Measurements from ENCODE around the gene LRRC49. TPM values are rescaled to one million over a fixed set of nuclear protein-coding genes. Genes with fewer than 3 reads are reported as not detected.

Gene LRRC49
- total and polyA plus RNA-seq, 10 of the 15 experiments (the other 5 are each of a cell fraction or from before 2014, with no cell fraction given): 1.4 to 3.7 (median 2.9) TPM

DNA sequence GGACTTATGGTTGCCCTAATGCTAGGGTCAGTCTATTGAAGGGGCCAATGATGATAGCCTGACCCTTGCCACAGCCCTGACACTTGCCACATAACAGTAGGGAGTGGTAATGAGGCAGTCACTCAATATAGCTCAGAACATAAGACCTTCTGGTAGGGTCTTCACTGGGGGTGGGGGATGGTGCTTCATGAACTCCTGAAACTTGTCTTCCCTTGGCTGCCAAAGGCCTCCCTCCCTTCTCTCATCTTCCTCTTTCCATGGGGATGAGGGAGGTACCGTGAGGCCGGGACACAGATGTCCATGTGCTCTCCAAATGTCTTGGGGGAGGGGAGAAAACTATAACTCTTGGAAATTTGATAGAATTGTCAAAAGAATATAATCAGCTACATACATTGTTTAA, 201.5 kb downstream of the LRRC49 start:
- Histone ChIP-seq H3K27ac (ENCODE audit: control insufficient read depth, insufficient read depth) (no peak overlapping the region), H3K79me2 (ENCODE audit: control insufficient read depth, insufficient read depth, low read length) (no peaks in the 10 kb centered on the region), H3K4me3 (no peak overlapping the region), H4K20me1 (ENCODE audit: control insufficient read depth, insufficient read depth) (no peaks in the 10 kb centered on the region), H3K9ac (ENCODE audit: control insufficient read depth, insufficient read depth, low read length) (no peak overlapping the region), H3K27me3 (replicated peaks in 1 of 2; ENCODE audit: control insufficient read depth in 2 of 2, insufficient read depth in 2 of 2, low read length in 1 of 2) (no peaks in the 10 kb centered on the region), H3K9me3 (replicated peaks; ENCODE audit: control insufficient read depth, insufficient read depth, low read length) (no peaks in the 10 kb centered on the region; the same call in 2 of the 3 replicates), H3K4me1 (ENCODE audit: control insufficient read depth, insufficient read depth, low read length) (no peaks in the 10 kb centered on the region), H2AFZ (ENCODE audit: control insufficient read depth, low read depth, low read length) (no peak overlapping the region), H3K4me2 (ENCODE audit: control insufficient read depth, insufficient read depth) (no peak overlapping the region), H3K36me3 (ENCODE audit: control insufficient read depth in 2 of 2, insufficient read depth in 2 of 2, low read length in 1 of 2) (no peaks in the 10 kb centered on the region)
- no TSS peak for BruUV-seq (replicated peaks)
- TF ChIP-seq KLF5 (IDR thresholded peaks at IDR 0.05; ENCODE audit: partially characterized antibody) (no peak), CBX3 (IDR thresholded peaks at IDR 0.05; ENCODE audit: borderline replicate concordance, low read depth) (no peak)
- ChIA-PET POLR2A (no interaction called here), RAD21 (ENCODE audit: unreplicated experiment) (no interaction called here), CTCF (no interaction called here), SMC1A (ENCODE audit: uncharacterized antibody, unreplicated experiment) (interaction anchor here (0.6 kb wide), 1 partner anchor 201 kb away, joined by 3 read pairs; no protein-coding TSS in a partner anchor)
- 90% methylated on average over 2 of the region's 2 CpGs for WGBS (ENCODE audit: insufficient coverage, insufficient replicate concordance, low lambda C conversion rate, missing lambda C conversion rate)
- ATAC-seq (no peak), FAIRE-seq (no peak), DNase-seq (ENCODE audit: low read depth, low spot score) (no peak)
- intact Hi-C loops (cut with micrococcal nuclease; ENCODE audit: unreplicated experiment) (no loop called here), in situ Hi-C loops (cut with MboI) (no loop called here)

DNA sequence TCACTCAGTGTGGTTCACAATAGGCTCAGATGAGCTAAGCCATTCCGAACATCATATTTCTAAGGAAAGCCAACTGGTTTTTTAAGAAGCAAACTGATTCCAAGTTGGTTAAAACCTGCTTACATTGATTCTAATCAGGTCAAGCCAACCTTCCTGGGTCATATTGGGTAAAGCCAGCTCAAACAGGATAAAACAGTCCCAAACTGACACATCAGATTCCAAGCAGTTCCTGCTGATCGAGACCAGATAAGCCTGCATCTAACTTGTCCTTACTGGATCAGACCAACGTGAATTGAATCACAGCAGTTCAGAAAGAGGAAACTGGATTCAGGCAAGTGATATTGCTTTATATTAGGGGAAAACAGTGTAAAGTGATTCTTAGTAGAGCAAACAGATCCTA, 204.1 kb downstream of the LRRC49 start:
- H3K9me3 ChIP-seq (replicated peaks; ENCODE audit: control insufficient read depth, insufficient read depth, low read length): no peaks in the 10 kb centered on the region; the same call in 2 of the 3 replicates
- no peaks in the 10 kb centered on the region for H3K36me3 ChIP-seq (ENCODE audit: control insufficient read depth in 2 of 2, insufficient read depth in 2 of 2, low read length in 1 of 2)
- no peak overlapping the region for H3K4me2 ChIP-seq (ENCODE audit: control insufficient read depth, insufficient read depth)
- no peaks in the 10 kb centered on the region for H3K79me2 ChIP-seq (ENCODE audit: control insufficient read depth, insufficient read depth, low read length)
- H3K27ac ChIP-seq (ENCODE audit: control insufficient read depth, insufficient read depth): no peak overlapping the region
- H2AFZ ChIP-seq (ENCODE audit: control insufficient read depth, low read depth, low read length): no peak overlapping the region
- TF ChIP-seq NFYA (IDR thresholded peaks at IDR 0.05; ENCODE audit: borderline replicate concordance, low read depth, low read length): no peak
- TF ChIP-seq PKNOX1 (IDR thresholded peaks at IDR 0.05): no peak
- TF ChIP-seq USF2 (IDR thresholded peaks at IDR 0.05; ENCODE audit: borderline replicate concordance, low read depth, low read length): no peak
- TF ChIP-seq BMI1 (IDR thresholded peaks at IDR 0.05; ENCODE audit: borderline replicate concordance): no peak
- TF ChIP-seq, protein P1, sequence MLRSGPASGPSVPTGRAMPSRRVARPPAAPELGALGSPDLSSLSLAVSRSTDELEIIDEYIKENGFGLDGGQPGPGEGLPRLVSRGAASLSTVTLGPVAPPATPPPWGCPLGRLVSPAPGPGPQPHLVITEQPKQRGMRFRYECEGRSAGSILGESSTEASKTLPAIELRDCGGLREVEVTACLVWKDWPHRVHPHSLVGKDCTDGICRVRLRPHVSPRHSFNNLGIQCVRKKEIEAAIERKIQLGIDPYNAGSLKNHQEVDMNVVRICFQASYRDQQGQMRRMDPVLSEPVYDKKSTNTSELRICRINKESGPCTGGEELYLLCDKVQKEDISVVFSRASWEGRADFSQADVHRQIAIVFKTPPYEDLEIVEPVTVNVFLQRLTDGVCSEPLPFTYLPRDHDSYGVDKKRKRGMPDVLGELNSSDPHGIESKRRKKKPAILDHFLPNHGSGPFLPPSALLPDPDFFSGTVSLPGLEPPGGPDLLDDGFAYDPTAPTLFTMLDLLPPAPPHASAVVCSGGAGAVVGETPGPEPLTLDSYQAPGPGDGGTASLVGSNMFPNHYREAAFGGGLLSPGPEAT (IDR thresholded peaks at IDR 0.05; ENCODE audit: low read depth): no peak
- TF ChIP-seq CBFB (IDR thresholded peaks at IDR 0.05; ENCODE audit: low read depth): no peak
- no peak for TF ChIP-seq ESRRA (IDR thresholded peaks at IDR 0.05; ENCODE audit: low read length)
- in situ Hi-C loops (cut with MboI) (no loop called here), intact Hi-C loops (cut with micrococcal nuclease; ENCODE audit: unreplicated experiment) (no loop called here)
- CTCF ChIA-PET: no interaction called here
- H4K20me1 ChIP-seq (ENCODE audit: control insufficient read depth, insufficient read depth): no peaks in the 10 kb centered on the region
- RAD21 ChIA-PET (ENCODE audit: unreplicated experiment): no interaction called here
- no peak overlapping the region for H3K4me3 ChIP-seq
- H3K9ac ChIP-seq (ENCODE audit: control insufficient read depth, insufficient read depth, low read length): no peak overlapping the region
- no TSS peak for BruUV-seq (replicated peaks)
- H3K27me3 ChIP-seq (replicated peaks in 1 of 2; ENCODE audit: control insufficient read depth in 2 of 2, insufficient read depth in 2 of 2, low read length in 1 of 2): no peaks in the 10 kb centered on the region
- whole genome bisulfite sequencing (ENCODE audit: insufficient coverage, insufficient replicate concordance, low lambda C conversion rate, missing lambda C conversion rate): 57% methylated on average over 3 of the region's 3 CpGs
- FAIRE-seq (no peak), DNase-seq (ENCODE audit: low read depth, low spot score) (no peak), ATAC-seq (no peak)
- POLR2A ChIA-PET: no interaction called here
- no peaks in the 10 kb centered on the region for H3K4me1 ChIP-seq (ENCODE audit: control insufficient read depth, insufficient read depth, low read length)
- SMC1A ChIA-PET (ENCODE audit: uncharacterized antibody, unreplicated experiment): interaction anchor here (0.7 kb wide), 1 partner anchor 1005 kb away, joined by 3 read pairs; no protein-coding TSS in a partner anchor

Measured in GM12878 (cell line).